Measurements from ENCODE around the gene ALKBH4. TPM values are rescaled to one million over a fixed set of nuclear protein-coding genes. Genes with fewer than 3 reads are reported as not detected.
"Not testable (repeated sequence)": the region's sequence is repeated elsewhere in the genome, so short reads cannot be mapped to it uniquely, and the experiment has no call there.

Gene ALKBH4
- total RNA-seq, 5 donors from 2014 or later (not counting 1 experiment from before 2014, with no cell fraction given): 5.6 to 13.5 (median 12.2) TPM

- Histone ChIP-seq H3K9me3 (no peaks in the 10 kb centered on the region), H3K36me3 (ENCODE audit: control insufficient read depth in 2 of 2, extremely low read depth in 1 of 2, insufficient read depth in 1 of 2, low read length in 1 of 2) (peaks cover 6 to 29% of the 10 kb centered on the region in 2 donors), H3K27ac (ENCODE audit: low read length) (no peak overlapping the region), H3K4me1 (ENCODE audit: control insufficient read depth in 1 of 2, extremely low read depth in 1 of 2, insufficient read depth in 2 of 2, low read length in 2 of 2) (peaks cover 23 to 41% of the 10 kb centered on the region in 2 experiments), H3K27me3 (replicated peaks in 1 of 2; ENCODE audit: control insufficient read depth in 2 of 2, extremely low read depth in 1 of 2, insufficient read depth in 2 of 2, low read length in 1 of 2) (no peaks in the 10 kb centered on the region), H3K4me3 (ENCODE audit: control insufficient read depth in 1 of 2, extremely low read depth in 1 of 2, low read length in 1 of 2) (no peak overlapping the region)
- WGBS (ENCODE audit: insufficient coverage): 40% methylated on average over 2 of the region's 6 CpGs
- Mint-ChIP-seq H3K4me3 (no peak overlapping the region), H3K9me3 (no peaks in the 10 kb centered on the region), H3K36me3 (peaks cover 41% of the 10 kb centered on the region), H3K27me3 (no peaks in the 10 kb centered on the region), H3K27ac (peak overlapping the region; percentile 65 to 83), H3K4me1 (peaks cover 31 to 56% (median 40%) of the 10 kb centered on the region in 3 donors)
- DNase-seq (peak in 21 of 35 experiments; percentile 9 to 71 (median 45)), ATAC-seq (replicated peaks in 1 of 4) (peak in 3 of 4 experiments; percentile 18 to 54 (median 34))
- ChIA-PET POLR2A (interaction anchor here in 1 of 2 donors (0.7 kb wide), 1 partner anchor 13 kb away, joined by 3 read pairs; no protein-coding TSS in a partner anchor), CTCF (interaction anchor here (0.6 to 2.0 kb wide), 9 partner anchors 20 to 649 kb away, joined by 3 to 8 read pairs (median 3); partner anchors contain the start of genes ALKBH4 (in 2 of the 2) and LRWD1 (in 1 of the 2))
Measured at GRCh38 chr7:102412548-102412947, 52.1 kb downstream of the ALKBH4 start.

GRCh38 chr7:102410918-102411317 lies 53.7 kb downstream of the ALKBH4 start:
- ChIA-PET CTCF (interaction anchor here in 1 of 2 donors (0.8 kb wide), 1 partner anchor 15 kb away, joined by 5 read pairs; no protein-coding TSS in a partner anchor), POLR2A (no interaction called here)
- Histone ChIP-seq H3K27ac (ENCODE audit: low read length) (no peak overlapping the region), H3K4me3 (ENCODE audit: control insufficient read depth in 1 of 2, extremely low read depth in 1 of 2, low read length in 1 of 2) (no peak overlapping the region), H3K36me3 (ENCODE audit: control insufficient read depth in 2 of 2, extremely low read depth in 1 of 2, insufficient read depth in 1 of 2, low read length in 1 of 2) (peaks cover 12 to 39% of the 10 kb centered on the region in 2 donors), H3K27me3 (replicated peaks in 1 of 2; ENCODE audit: control insufficient read depth in 2 of 2, extremely low read depth in 1 of 2, insufficient read depth in 2 of 2, low read length in 1 of 2) (no peaks in the 10 kb centered on the region), H3K9me3 (no peaks in the 10 kb centered on the region), H3K4me1 (ENCODE audit: control insufficient read depth in 1 of 2, extremely low read depth in 1 of 2, insufficient read depth in 2 of 2, low read length in 2 of 2) (peaks cover 9 to 25% of the 10 kb centered on the region in 2 experiments)
- H3K27ac Mint-ChIP-seq: peak overlapping the region; percentile 69 to 75
- no peaks in the 10 kb centered on the region for H3K9me3 Mint-ChIP-seq
- H3K27me3 Mint-ChIP-seq: no peaks in the 10 kb centered on the region
- peaks cover 47% of the 10 kb centered on the region for H3K36me3 Mint-ChIP-seq
- ATAC-seq (replicated peaks in 1 of 4) (no peak), DNase-seq (no peak)
- WGBS (ENCODE audit: insufficient coverage): 96% methylated on average over 4 of the region's 5 CpGs
- H3K4me3 Mint-ChIP-seq: no peak overlapping the region
- H3K4me1 Mint-ChIP-seq: peaks cover 15 to 40% (median 24%) of the 10 kb centered on the region in 3 donors

DNA sequence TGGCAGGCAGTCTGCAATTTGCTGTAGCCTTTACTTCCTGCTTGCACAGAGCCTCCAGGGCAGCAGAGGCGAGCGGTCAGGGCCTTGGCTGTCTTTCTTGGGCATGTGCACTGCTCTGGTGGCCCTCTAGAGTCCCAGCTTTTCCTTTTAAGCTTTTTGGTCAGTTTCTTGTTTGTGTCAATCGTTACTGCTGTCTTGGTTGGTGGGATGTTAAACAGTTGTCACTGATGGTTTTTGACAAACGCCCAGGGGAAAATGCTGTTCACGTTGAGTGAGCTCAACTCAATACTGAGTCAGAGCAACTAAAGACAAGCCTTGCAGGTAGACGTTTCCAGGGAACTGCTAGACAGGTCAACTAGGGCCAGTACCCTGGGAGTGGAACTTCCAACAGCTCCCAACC lies 54.5 kb downstream of the ALKBH4 start:
- ATAC-seq (replicated peaks in 1 of 4) (no peak), DNase-seq (no peak)
- H3K4me3 ChIP-seq (ENCODE audit: control insufficient read depth in 1 of 2, extremely low read depth in 1 of 2, low read length in 1 of 2): no peak overlapping the region
- peak overlapping the region; percentile 42 to 69 for H3K27ac Mint-ChIP-seq
- H3K4me3 Mint-ChIP-seq: no peak overlapping the region
- H3K4me1 ChIP-seq (ENCODE audit: control insufficient read depth in 1 of 2, extremely low read depth in 1 of 2, insufficient read depth in 2 of 2, low read length in 2 of 2): peaks cover 2 to 17% of the 10 kb centered on the region in 2 experiments
- peaks cover 7 to 32% (median 16%) of the 10 kb centered on the region in 3 donors for H3K4me1 Mint-ChIP-seq
- H3K9me3 Mint-ChIP-seq: no peaks in the 10 kb centered on the region
- no peaks in the 10 kb centered on the region for H3K27me3 Mint-ChIP-seq
- H3K27ac ChIP-seq (ENCODE audit: low read length): no peak overlapping the region
- H3K36me3 Mint-ChIP-seq: peaks cover 51% of the 10 kb centered on the region
- WGBS (ENCODE audit: insufficient coverage): 78% methylated on average over 5 of the region's 6 CpGs
- ChIA-PET POLR2A (interaction anchor here in 1 of 2 donors (0.6 kb wide), 1 partner anchor 56 kb away, joined by 6 read pairs; no protein-coding TSS in a partner anchor), CTCF (interaction anchor here in 1 of 2 donors (0.6 kb wide), 1 partner anchor 15 kb away, joined by 6 read pairs; no protein-coding TSS in a partner anchor)
- no peaks in the 10 kb centered on the region for H3K27me3 ChIP-seq (replicated peaks in 1 of 2; ENCODE audit: control insufficient read depth in 2 of 2, extremely low read depth in 1 of 2, insufficient read depth in 2 of 2, low read length in 1 of 2)
- H3K36me3 ChIP-seq (ENCODE audit: control insufficient read depth in 2 of 2, extremely low read depth in 1 of 2, insufficient read depth in 1 of 2, low read length in 1 of 2): peaks cover 15 to 47% of the 10 kb centered on the region in 2 donors
- no peaks in the 10 kb centered on the region for H3K9me3 ChIP-seq

DNA sequence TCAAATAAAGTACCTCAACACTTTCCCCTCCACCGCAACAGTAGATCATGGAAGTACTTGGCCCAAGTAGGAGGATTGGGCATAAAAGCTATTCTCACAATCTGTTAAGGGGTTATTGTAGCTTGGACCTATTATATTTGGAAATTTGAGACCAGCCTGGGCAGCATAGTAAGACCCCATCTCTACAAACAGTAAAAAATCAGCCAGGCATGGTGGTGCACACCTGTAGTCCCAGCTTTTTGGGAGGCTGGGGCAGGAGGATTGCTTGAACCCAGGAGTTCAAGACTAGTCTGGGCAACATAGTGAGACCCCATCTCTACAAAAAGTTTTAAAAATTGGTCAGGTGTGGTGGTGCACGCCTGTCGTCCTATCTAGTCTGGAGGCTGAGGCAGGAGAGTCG lies 55.3 kb downstream of the ALKBH4 start:
- H3K4me1 Mint-ChIP-seq: peaks cover 7 to 29% (median 13%) of the 10 kb centered on the region in 3 donors
- no peak overlapping the region for H3K4me3 Mint-ChIP-seq
- ChIA-PET POLR2A (no interaction called here), CTCF (interaction anchor here (0.5 to 0.6 kb wide), 2 partner anchors 10 to 15 kb away, joined by 3 to 6 read pairs; no protein-coding TSS in a partner anchor)
- H3K27me3 Mint-ChIP-seq: no peaks in the 10 kb centered on the region
- H3K36me3 Mint-ChIP-seq: peaks cover 55% of the 10 kb centered on the region
- H3K4me3 ChIP-seq (ENCODE audit: control insufficient read depth in 1 of 2, extremely low read depth in 1 of 2, low read length in 1 of 2): no peak overlapping the region
- no CpG with 5 or more reads among the region's 4 CpGs for WGBS (ENCODE audit: insufficient coverage)
- H3K36me3 ChIP-seq (ENCODE audit: control insufficient read depth in 2 of 2, extremely low read depth in 1 of 2, insufficient read depth in 1 of 2, low read length in 1 of 2): peaks cover 15 to 47% of the 10 kb centered on the region in 2 donors
- H3K27ac Mint-ChIP-seq: no peak overlapping the region
- H3K27ac ChIP-seq (ENCODE audit: low read length): no peak overlapping the region
- no peaks in the 10 kb centered on the region for H3K9me3 Mint-ChIP-seq
- ATAC-seq (replicated peaks in 1 of 4): no peak
- H3K9me3 ChIP-seq: no peaks in the 10 kb centered on the region
- DNase-seq: no peak
- H3K27me3 ChIP-seq (replicated peaks in 1 of 2; ENCODE audit: control insufficient read depth in 2 of 2, extremely low read depth in 1 of 2, insufficient read depth in 2 of 2, low read length in 1 of 2): no peaks in the 10 kb centered on the region
- H3K4me1 ChIP-seq (ENCODE audit: control insufficient read depth in 1 of 2, extremely low read depth in 1 of 2, insufficient read depth in 2 of 2, low read length in 2 of 2): peaks cover 2 to 15% of the 10 kb centered on the region in 2 experiments

DNA sequence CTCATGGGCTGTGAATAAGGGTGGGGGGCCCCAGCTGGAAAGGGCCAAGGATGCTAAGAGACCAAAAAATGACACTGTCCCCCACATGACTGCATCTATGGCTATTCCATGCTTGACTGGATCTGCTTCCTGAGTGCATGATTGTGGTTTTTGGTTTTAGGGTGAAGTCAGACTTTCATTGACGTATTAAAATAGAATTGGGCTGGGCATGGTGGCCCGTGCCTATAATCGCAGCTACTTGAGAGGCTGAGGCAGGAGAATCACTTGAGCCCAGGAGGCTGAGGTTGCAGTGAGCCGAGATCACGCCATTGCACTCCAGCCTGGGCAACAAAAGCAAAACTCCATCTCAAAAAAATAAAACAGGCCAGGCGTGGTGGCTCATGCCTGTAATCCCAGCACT lies 56.1 kb downstream of the ALKBH4 start:
- H3K4me3 Mint-ChIP-seq; H3K9me3 Mint-ChIP-seq; H3K27ac ChIP-seq (ENCODE audit: low read length); H3K27me3 Mint-ChIP-seq; ATAC-seq (replicated peaks in 1 of 4); H3K9me3 ChIP-seq; H3K27me3 ChIP-seq (replicated peaks in 1 of 2; ENCODE audit: control insufficient read depth in 2 of 2, extremely low read depth in 1 of 2, insufficient read depth in 2 of 2, low read length in 1 of 2); POLR2A ChIA-PET; DNase-seq; H3K4me3 ChIP-seq (ENCODE audit: control insufficient read depth in 1 of 2, extremely low read depth in 1 of 2, low read length in 1 of 2): not testable (repeated sequence)
- Histone ChIP-seq H3K4me1 (ENCODE audit: control insufficient read depth in 1 of 2, extremely low read depth in 1 of 2, insufficient read depth in 2 of 2, low read length in 2 of 2) (peaks cover 0 to 17% of the 10 kb centered on the region in 2 experiments), H3K36me3 (ENCODE audit: control insufficient read depth in 2 of 2, extremely low read depth in 1 of 2, insufficient read depth in 1 of 2, low read length in 1 of 2) (peaks cover 15 to 55% of the 10 kb centered on the region in 2 donors)
- Mint-ChIP-seq H3K27ac (peak overlapping the region in 1 of 2 donors; percentile 15), H3K4me1 (peaks cover 8 to 27% (median 14%) of the 10 kb centered on the region in 3 donors), H3K36me3 (peaks cover 62% of the 10 kb centered on the region)
- WGBS (ENCODE audit: insufficient coverage): 87% methylated on average over 2 of the region's 6 CpGs
- CTCF ChIA-PET: interaction anchor here in 1 of 2 donors (0.7 kb wide), 2 partner anchors 118 to 1961 kb away, joined by 3 read pairs; no protein-coding TSS in a partner anchor

GRCh38 chr7:102407910-102408309 lies 56.8 kb downstream of the ALKBH4 start:
- Mint-ChIP-seq H3K4me3 (no peak overlapping the region), H3K27me3 (no peaks in the 10 kb centered on the region)
- POLR2A ChIA-PET: interaction anchor here in 1 of 2 donors (1.0 kb wide), 1 partner anchor 24 kb away, joined by 3 read pairs; no protein-coding TSS in a partner anchor

More at GRCh38 chr7:102407910-102408309, 56.8 kb downstream of the ALKBH4 start:
- H3K9me3 ChIP-seq: no peaks in the 10 kb centered on the region
- peaks cover 66% of the 10 kb centered on the region for H3K36me3 Mint-ChIP-seq
- no peak for ATAC-seq (replicated peaks in 1 of 4)
- H3K27ac Mint-ChIP-seq: no peak overlapping the region
- H3K4me3 ChIP-seq (ENCODE audit: control insufficient read depth in 1 of 2, extremely low read depth in 1 of 2, low read length in 1 of 2): no peak overlapping the region
- H3K4me1 ChIP-seq (ENCODE audit: control insufficient read depth in 1 of 2, extremely low read depth in 1 of 2, insufficient read depth in 2 of 2, low read length in 2 of 2): peaks cover 0 to 15% of the 10 kb centered on the region in 2 experiments
- peaks cover 15 to 61% of the 10 kb centered on the region in 2 donors for H3K36me3 ChIP-seq (ENCODE audit: control insufficient read depth in 2 of 2, extremely low read depth in 1 of 2, insufficient read depth in 1 of 2, low read length in 1 of 2)
- H3K27me3 ChIP-seq (replicated peaks in 1 of 2; ENCODE audit: control insufficient read depth in 2 of 2, extremely low read depth in 1 of 2, insufficient read depth in 2 of 2, low read length in 1 of 2): no peaks in the 10 kb centered on the region
- no peak overlapping the region for H3K27ac ChIP-seq (ENCODE audit: low read length)
- DNase-seq: no peak
- WGBS (ENCODE audit: insufficient coverage): 92% methylated on average over 4 of the region's 6 CpGs
- CTCF ChIA-PET: no interaction called here
- no peaks in the 10 kb centered on the region for H3K9me3 Mint-ChIP-seq
- peaks cover 6 to 23% (median 10%) of the 10 kb centered on the region in 3 donors for H3K4me1 Mint-ChIP-seq
